Activated naive CD8-positive, alpha-beta T cell (primary cell): Measurements from ENCODE around the gene GSTK1.

Experiments
- H3K27ac Mint-ChIP-seq: one replicate; pipeline ENCODE4 v1.8.0; 2021; ENCODE audit warnings: mixed read lengths
- H3K27me3 Mint-ChIP-seq: one replicate; pipeline ENCODE4 v1.8.0; 2021; ENCODE audit warnings: mixed read lengths
- H3K36me3 Mint-ChIP-seq: one replicate; pipeline ENCODE4 v1.8.0; 2021; ENCODE audit warnings: mixed read lengths
- H3K4me1 Mint-ChIP-seq: one replicate; pipeline ENCODE4 v1.8.0; 2021; ENCODE audit warnings: low read depth, mixed read lengths
- H3K4me3 Mint-ChIP-seq: one replicate; pipeline ENCODE4 v1.8.0; 2021; ENCODE audit warnings: mild to moderate bottlenecking, mixed read lengths
- H3K9me3 Mint-ChIP-seq: one replicate; pipeline ENCODE4 v1.8.0; 2021; ENCODE audit warnings: low read depth, mixed read lengths

The GSTK1 gene

DNA sequence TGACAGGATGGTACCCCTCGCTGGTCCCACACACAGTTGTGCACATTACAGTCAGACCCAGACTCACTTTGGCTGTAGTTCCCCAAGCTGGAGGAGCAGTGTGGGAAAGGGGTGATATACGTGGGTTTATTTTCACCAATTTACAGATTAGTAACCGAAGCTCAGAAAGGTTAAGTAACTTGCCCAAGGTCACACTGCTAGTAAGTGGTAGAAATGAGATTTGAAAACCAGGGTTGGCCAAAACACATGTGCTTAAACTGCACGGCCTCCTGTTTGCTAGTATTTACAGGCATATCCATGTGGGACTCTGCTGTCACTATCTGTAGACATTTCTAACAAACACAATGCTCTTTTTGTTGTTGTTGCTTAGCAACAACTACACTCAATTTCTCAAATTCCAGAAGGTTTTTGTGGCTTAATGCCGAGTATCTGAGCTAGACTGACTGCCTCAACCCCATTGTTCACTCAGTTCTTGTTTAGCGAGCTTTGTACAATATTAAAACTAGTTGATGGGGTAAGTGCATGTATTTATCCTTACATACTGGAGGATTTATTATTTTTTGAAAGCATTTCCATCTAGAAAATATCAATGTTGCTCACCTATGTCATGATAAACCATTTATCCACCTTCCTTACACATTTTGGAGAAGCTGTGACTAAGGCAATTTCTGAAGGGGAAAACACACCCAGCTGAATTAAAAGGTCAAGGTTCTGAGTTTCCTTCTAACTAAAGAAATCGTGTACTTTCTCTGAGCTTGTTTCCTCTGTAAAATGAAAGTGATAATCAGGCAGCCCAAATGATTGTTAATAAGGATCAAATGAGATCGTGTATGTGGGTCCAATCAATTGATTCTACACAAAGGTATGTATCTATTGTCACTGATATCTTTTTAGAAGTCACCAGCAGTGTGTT, 16.2 kb downstream of the GSTK1 start:
- Mint-ChIP-seq H3K27ac (peak overlapping the region; percentile 93), H3K9me3 (no peaks in the 10 kb centered on the region), H3K4me3 (peak overlapping the region; percentile 83), H3K36me3 (no peaks in the 10 kb centered on the region), H3K4me1 (peaks cover 40% of the 10 kb centered on the region), H3K27me3 (no peaks in the 10 kb centered on the region)

DNA sequence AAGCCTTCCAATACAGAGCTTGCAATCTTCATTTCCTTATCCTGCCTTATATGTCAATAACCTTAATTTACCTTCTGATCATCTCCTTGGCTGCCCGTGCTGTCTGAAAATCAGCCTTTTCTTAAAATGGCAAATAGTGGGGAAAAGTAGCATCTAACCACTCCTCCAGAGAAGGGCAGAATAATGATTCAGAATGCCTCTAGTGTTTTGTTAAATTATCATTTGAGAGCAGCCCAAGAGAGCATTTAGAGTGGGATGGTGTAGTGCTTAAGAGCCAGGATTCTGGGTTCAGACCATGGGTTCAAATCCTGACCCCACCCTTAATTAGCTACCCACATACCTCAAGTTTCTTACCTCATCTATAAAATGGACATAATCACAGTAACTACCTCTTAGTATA, 16.9 kb downstream of the GSTK1 start:
- Mint-ChIP-seq H3K36me3 (no peaks in the 10 kb centered on the region), H3K4me3 (peak overlapping the region; percentile 83), H3K9me3 (no peaks in the 10 kb centered on the region), H3K27ac (peak overlapping the region; percentile 93), H3K27me3 (no peaks in the 10 kb centered on the region), H3K4me1 (peaks cover 43% of the 10 kb centered on the region)

GRCh38 chr7:143280566-143280965, 17.3 kb downstream of the GSTK1 start:
- Mint-ChIP-seq H3K27ac (peak overlapping the region; percentile 93), H3K9me3 (no peaks in the 10 kb centered on the region), H3K4me3 (peak overlapping the region; percentile 83), H3K4me1 (peaks cover 43% of the 10 kb centered on the region), H3K27me3 (no peaks in the 10 kb centered on the region), H3K36me3 (no peaks in the 10 kb centered on the region)

- H3K27me3 Mint-ChIP-seq: no peaks in the 10 kb centered on the region
- H3K4me1 Mint-ChIP-seq: peaks cover 43% of the 10 kb centered on the region
- no peak overlapping the region for H3K27ac Mint-ChIP-seq
- H3K36me3 Mint-ChIP-seq: no peaks in the 10 kb centered on the region
- no peaks in the 10 kb centered on the region for H3K9me3 Mint-ChIP-seq
- no peak overlapping the region for H3K4me3 Mint-ChIP-seq
These were observed 18.3 kb downstream of the GSTK1 start for GRCh38 chr7:143281529-143281928.

DNA sequence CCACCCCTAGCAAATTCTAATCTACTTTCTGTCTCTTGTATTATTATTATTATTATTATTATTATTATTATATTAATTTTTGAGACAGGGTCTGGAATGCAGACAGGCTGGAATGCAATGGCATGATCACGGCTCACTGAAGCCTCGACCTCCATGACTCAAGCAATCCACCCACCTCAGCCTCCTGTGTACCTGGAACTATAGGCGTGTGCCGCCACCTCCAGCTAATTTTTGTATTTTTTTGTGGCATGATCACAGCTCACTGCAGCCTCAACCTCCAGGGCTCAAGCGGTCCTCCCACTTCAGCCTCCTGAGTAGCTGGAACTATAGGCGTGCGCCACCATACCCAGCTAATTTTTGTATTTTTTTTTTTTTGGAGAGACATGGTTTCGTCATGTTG, 18.9 kb downstream of the GSTK1 start:
- Mint-ChIP-seq H3K9me3 (no peaks in the 10 kb centered on the region), H3K4me1 (peaks cover 48% of the 10 kb centered on the region), H3K27ac (no peak overlapping the region), H3K27me3 (no peaks in the 10 kb centered on the region), H3K36me3 (no peaks in the 10 kb centered on the region), H3K4me3 (no peak overlapping the region)

GRCh38 chr7:143283381-143283780, 20.1 kb downstream of the GSTK1 start:
- no peak overlapping the region for H3K27ac Mint-ChIP-seq
- H3K36me3 Mint-ChIP-seq: no peaks in the 10 kb centered on the region
- H3K4me3 Mint-ChIP-seq: no peak overlapping the region
- no peaks in the 10 kb centered on the region for H3K9me3 Mint-ChIP-seq
- H3K4me1 Mint-ChIP-seq: peaks cover 54% of the 10 kb centered on the region
- no peaks in the 10 kb centered on the region for H3K27me3 Mint-ChIP-seq

- Mint-ChIP-seq H3K27me3 (no peaks in the 10 kb centered on the region), H3K9me3 (no peaks in the 10 kb centered on the region), H3K4me3 (no peak within 1 kb of the TSS), H3K4me1 (peaks cover 52% of the 10 kb centered on the region), H3K27ac (no peak within 1 kb of the TSS), H3K36me3 (no peaks in the 10 kb centered on the region)
These were observed 21.6 kb downstream of the GSTK1 start, which contains the start of gene TMEM139 for GRCh38 chr7:143284591-143285469. TSS of gene TMEM139 (plus strand) at chr7:143284958. CDS start at chr7:143285958, 1,000 bp downstream.

- H3K4me3 Mint-ChIP-seq: no peak overlapping the region
These were observed 22.2 kb downstream of the GSTK1 start for GRCh38 chr7:143285470-143285778.

DNA sequence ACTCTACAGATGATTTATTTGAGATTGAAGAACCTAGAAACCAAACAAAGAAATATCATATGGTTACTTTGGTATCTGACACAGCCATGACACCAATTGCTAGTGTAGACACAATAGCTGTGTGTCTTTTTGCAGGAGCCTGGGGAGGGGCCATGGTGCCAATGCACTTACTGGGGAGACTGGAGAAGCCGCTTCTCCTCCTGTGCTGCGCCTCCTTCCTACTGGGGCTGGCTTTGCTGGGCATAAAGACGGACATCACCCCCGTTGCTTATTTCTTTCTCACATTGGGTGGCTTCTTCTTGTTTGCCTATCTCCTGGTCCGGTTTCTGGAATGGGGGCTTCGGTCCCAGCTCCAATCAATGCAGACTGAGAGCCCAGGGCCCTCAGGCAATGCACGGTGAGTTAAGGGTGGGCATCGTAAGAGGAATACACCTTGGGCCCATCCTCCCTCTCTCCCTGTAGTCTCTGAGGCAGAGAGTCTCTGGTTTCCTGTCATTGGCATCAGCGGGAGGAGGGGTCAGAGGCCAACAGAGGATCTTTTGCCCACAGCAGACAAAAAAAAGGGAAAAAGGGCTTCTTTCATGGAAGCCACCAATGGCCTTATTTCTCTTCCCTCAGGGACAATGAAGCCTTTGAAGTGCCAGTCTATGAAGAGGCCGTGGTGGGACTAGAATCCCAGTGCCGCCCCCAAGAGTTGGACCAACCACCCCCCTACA, 22.7 kb downstream of the GSTK1 start:
- Mint-ChIP-seq H3K27me3 (no peaks in the 10 kb centered on the region), H3K36me3 (peaks cover 2% of the 10 kb centered on the region), H3K27ac (no peak overlapping the region), H3K9me3 (no peaks in the 10 kb centered on the region), H3K4me1 (peaks cover 53% of the 10 kb centered on the region), H3K4me3 (no peak overlapping the region)

More at GRCh38 chr7:143285470-143285778, 22.2 kb downstream of the GSTK1 start:
- Mint-ChIP-seq H3K9me3 (no peaks in the 10 kb centered on the region), H3K27me3 (no peaks in the 10 kb centered on the region), H3K36me3 (no peaks in the 10 kb centered on the region), H3K27ac (no peak overlapping the region), H3K4me1 (peaks cover 52% of the 10 kb centered on the region)

DNA sequence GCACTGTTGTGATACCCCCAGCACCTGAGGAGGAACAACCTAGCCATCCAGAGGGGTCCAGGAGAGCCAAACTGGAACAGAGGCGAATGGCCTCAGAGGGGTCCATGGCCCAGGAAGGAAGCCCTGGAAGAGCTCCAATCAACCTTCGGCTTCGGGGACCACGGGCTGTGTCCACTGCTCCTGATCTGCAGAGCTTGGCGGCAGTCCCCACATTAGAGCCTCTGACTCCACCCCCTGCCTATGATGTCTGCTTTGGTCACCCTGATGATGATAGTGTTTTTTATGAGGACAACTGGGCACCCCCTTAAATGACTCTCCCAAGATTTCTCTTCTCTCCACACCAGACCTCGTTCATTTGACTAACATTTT, 23.3 kb downstream of the GSTK1 start:
- Mint-ChIP-seq H3K9me3 (no peaks in the 10 kb centered on the region), H3K27ac (peak overlapping the region; percentile 37), H3K27me3 (no peaks in the 10 kb centered on the region), H3K36me3 (peaks cover 4% of the 10 kb centered on the region), H3K4me3 (peak overlapping the region; percentile 59), H3K4me1 (peaks cover 56% of the 10 kb centered on the region)

DNA sequence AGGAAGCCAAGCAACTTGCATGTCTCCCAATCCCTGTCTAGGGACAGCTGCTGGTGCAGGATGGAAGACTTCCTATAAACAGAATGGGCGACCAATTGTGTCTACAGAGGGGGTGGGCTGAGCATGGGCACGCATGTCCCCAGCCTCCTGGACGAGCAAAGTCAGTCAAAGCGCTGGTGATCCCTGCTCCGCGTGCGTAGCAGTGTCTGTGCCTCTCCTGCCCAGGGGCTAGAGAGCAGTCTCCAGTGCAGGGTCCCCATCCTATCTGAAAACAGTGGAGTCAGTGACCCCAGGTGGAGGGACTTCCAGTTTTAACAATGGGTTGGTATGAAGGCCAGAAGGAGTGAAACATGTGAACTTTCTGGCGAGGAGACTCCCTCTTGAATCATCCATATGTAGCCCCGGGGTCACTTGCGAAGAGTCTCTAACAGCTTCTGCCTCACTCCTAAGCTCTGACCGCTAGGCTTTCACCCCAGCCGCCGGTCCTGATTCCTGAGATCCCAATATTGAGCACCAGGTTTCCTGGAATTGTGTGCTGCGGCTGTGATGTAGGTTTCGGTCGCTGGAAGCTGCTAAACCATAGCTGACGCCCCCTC, 24.2 kb downstream of the GSTK1 start:
- peak overlapping the region; percentile 91 for H3K4me3 Mint-ChIP-seq
- H3K4me1 Mint-ChIP-seq: peaks cover 59% of the 10 kb centered on the region
- peak overlapping the region; percentile 88 for H3K27ac Mint-ChIP-seq
- H3K9me3 Mint-ChIP-seq: no peaks in the 10 kb centered on the region
- H3K27me3 Mint-ChIP-seq: no peaks in the 10 kb centered on the region
- H3K36me3 Mint-ChIP-seq: peaks cover 5% of the 10 kb centered on the region

- H3K4me1 Mint-ChIP-seq: peaks cover 59% of the 10 kb centered on the region
- peaks cover 5% of the 10 kb centered on the region for H3K36me3 Mint-ChIP-seq
These were observed 24.9 kb downstream of the GSTK1 start, which contains the start of gene CASP2 for GRCh38 chr7:143287935-143288826. TSS of gene CASP2 (plus strand) at chr7:143288351. CDS start at chr7:143288456, 105 bp downstream.

DNA sequence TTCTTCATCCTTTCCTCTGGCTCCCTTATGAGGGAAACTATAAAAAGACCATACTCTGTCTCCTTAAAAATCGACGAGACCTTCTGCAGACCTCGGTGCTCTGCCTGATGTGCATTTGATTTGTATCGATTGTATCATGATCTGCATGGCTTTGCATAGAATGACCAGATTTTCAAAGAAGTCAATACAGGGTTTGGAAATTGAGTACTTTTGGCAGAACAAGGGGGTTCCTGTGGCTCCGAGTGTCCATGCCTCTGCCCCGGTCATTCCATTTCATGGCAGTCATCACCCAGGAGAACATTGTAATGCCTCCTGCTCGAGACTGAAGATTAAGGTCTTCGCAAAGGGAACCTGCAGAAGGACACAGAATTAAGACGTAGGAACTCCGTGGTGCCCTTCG, 25.6 kb downstream of the GSTK1 start:
- peak overlapping the region; percentile 98 for H3K4me3 Mint-ChIP-seq
- peaks cover 6% of the 10 kb centered on the region for H3K36me3 Mint-ChIP-seq
- peaks cover 55% of the 10 kb centered on the region for H3K4me1 Mint-ChIP-seq
- no peaks in the 10 kb centered on the region for H3K27me3 Mint-ChIP-seq
- no peaks in the 10 kb centered on the region for H3K9me3 Mint-ChIP-seq
- H3K27ac Mint-ChIP-seq: peak overlapping the region; percentile 96

More at GRCh38 chr7:143287935-143288826, 24.9 kb downstream of the GSTK1 start, which contains the start of gene CASP2:
- Mint-ChIP-seq H3K27ac (peak within 1 kb of the TSS; percentile 96), H3K4me3 (peak within 1 kb of the TSS; percentile 98), H3K27me3 (no peaks in the 10 kb centered on the region), H3K9me3 (no peaks in the 10 kb centered on the region)
